ENCODE data around the gene NELL1. TPM values are rescaled to one million over a fixed set of nuclear protein-coding genes. Genes with fewer than 3 reads are reported as not detected.

Gene NELL1
- total and polyA plus RNA-seq, 2 experiments from 2014 or later, result 2.1 to 7.7 TPM

GRCh38 chr11:21385669-21386440 lies 716.5 kb downstream of the NELL1 start:
- no peaks in the 10 kb centered on the region for H3K4me1 ChIP-seq (ENCODE audit: low read depth)
- no peak for DNase-seq (ENCODE audit: low read depth in 1 of 2, low spot score in 1 of 2)
- TF ChIP-seq, protein P1, sequence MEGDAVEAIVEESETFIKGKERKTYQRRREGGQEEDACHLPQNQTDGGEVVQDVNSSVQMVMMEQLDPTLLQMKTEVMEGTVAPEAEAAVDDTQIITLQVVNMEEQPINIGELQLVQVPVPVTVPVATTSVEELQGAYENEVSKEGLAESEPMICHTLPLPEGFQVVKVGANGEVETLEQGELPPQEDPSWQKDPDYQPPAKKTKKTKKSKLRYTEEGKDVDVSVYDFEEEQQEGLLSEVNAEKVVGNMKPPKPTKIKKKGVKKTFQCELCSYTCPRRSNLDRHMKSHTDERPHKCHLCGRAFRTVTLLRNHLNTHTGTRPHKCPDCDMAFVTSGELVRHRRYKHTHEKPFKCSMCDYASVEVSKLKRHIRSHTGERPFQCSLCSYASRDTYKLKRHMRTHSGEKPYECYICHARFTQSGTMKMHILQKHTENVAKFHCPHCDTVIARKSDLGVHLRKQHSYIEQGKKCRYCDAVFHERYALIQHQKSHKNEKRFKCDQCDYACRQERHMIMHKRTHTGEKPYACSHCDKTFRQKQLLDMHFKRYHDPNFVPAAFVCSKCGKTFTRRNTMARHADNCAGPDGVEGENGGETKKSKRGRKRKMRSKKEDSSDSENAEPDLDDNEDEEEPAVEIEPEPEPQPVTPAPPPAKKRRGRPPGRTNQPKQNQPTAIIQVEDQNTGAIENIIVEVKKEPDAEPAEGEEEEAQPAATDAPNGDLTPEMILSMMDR (IDR thresholded peaks at IDR 0.05; ENCODE audit: low read depth, low read length), result no peak
- H3K27me3 ChIP-seq, result no peaks in the 10 kb centered on the region
- H3K4me3 ChIP-seq, result no peak overlapping the region
- H3K9me3 ChIP-seq (ENCODE audit: low read depth), result no peaks in the 10 kb centered on the region
- H3K27ac ChIP-seq, result no peak overlapping the region
- no peaks in the 10 kb centered on the region for H3K36me3 ChIP-seq

DNA sequence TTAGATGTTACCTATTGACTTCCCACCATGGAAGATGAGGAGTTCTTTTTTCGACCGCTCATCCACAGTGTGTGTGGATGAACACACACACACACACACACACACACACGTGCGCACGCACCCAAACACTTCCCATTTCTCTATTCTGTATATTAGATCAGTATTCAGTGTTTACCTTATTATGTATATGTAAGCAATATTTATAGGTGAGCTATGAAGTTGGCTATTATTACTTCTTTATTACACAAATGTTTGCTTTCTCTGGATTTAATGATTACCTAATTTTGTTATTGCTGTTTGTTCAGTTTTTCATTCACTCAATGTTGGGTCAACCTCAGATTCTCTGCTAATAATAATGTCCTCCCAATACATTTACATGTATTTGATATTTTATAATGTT lies 721.0 kb downstream of the NELL1 start:
- Histone ChIP-seq H3K36me3 (no peaks in the 10 kb centered on the region), H3K4me3 (no peak overlapping the region), H3K4me1 (ENCODE audit: low read depth) (no peaks in the 10 kb centered on the region), H3K27ac (no peak overlapping the region), H3K9me3 (ENCODE audit: low read depth) (no peaks in the 10 kb centered on the region), H3K27me3 (no peaks in the 10 kb centered on the region)
- TF ChIP-seq, protein P1 (IDR thresholded peaks at IDR 0.05; ENCODE audit: low read depth, low read length), result no peak
- DNase-seq (ENCODE audit: low read depth in 1 of 2, low spot score in 1 of 2), result no peak

DNA sequence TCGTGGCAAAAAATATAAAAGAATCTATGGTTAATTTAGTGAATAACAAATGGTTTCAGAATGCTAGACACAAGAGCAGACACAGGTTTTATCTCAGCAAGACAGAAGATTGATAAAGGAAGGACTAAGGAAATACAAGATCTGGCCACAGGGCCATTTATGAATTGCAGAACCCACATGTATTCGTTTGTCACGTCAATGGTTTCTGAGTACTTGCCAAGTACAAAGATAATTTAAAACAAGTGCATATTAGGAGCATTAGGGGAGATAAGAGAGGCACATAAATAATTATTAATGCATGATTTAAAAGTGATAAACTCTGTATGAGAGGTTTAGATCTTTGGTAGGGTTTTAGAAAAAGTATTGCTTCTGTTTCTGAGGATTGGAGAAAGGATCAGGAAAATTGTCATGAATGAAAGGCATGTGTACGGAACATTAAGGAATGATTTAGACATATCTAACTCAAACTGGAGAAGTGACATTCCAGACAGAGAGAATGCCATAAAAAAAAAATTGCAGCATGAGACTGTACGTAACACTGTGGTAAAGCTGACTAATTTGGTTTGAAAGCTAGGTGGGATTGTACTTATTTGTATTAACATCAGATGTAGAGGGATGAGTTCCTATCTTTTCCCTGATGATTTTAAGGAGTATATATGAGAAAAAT lies 727.1 kb downstream of the NELL1 start:
- TF ChIP-seq, protein P1 (IDR thresholded peaks at IDR 0.05; ENCODE audit: low read depth, low read length), result no peak
- DNase-seq (ENCODE audit: low read depth in 1 of 2, low spot score in 1 of 2), result no peak
- Histone ChIP-seq H3K27ac (no peak overlapping the region), H3K9me3 (ENCODE audit: low read depth) (no peaks in the 10 kb centered on the region), H3K27me3 (no peaks in the 10 kb centered on the region), H3K4me1 (ENCODE audit: low read depth) (peaks cover 7% of the 10 kb centered on the region), H3K36me3 (no peaks in the 10 kb centered on the region), H3K4me3 (no peak overlapping the region)

- TF ChIP-seq, protein P1 (IDR thresholded peaks at IDR 0.05; ENCODE audit: low read depth, low read length), result no peak
- peaks cover 7% of the 10 kb centered on the region for H3K4me1 ChIP-seq (ENCODE audit: low read depth)
- H3K36me3 ChIP-seq, result no peaks in the 10 kb centered on the region
- H3K4me3 ChIP-seq, result no peak overlapping the region
- no peaks in the 10 kb centered on the region for H3K9me3 ChIP-seq (ENCODE audit: low read depth)
- DNase-seq (ENCODE audit: low read depth in 1 of 2, low spot score in 1 of 2), result no peak
- no peaks in the 10 kb centered on the region for H3K27me3 ChIP-seq
- H3K27ac ChIP-seq, result no peak overlapping the region
Measured at GRCh38 chr11:21398195-21398594, 728.8 kb downstream of the NELL1 start.

DNA sequence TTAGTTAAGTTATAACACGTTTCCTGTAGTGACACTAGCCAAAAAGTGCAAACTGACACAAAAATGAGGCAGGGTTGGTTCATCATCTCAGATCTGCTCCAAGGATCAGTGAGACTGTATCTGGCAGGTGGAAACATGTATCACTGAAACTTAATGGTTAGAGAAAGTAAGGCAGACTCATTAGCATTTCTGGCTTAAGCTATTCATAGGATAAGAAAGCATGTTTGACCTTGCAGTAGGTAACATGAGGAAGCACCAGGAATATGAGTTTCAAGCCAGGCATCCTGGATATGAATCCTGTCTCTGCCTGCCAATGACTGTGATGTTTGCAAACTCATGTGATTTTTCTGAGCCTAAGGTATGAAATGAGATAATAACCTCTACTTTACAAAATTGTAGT lies 732.1 kb downstream of the NELL1 start:
- TF ChIP-seq, protein P1 (IDR thresholded peaks at IDR 0.05; ENCODE audit: low read depth, low read length), result no peak
- Histone ChIP-seq H3K36me3 (no peaks in the 10 kb centered on the region), H3K27me3 (no peaks in the 10 kb centered on the region), H3K4me3 (no peak overlapping the region), H3K9me3 (ENCODE audit: low read depth) (no peaks in the 10 kb centered on the region), H3K27ac (no peak overlapping the region), H3K4me1 (ENCODE audit: low read depth) (peaks cover 1% of the 10 kb centered on the region)
- no peak for DNase-seq (ENCODE audit: low read depth in 1 of 2, low spot score in 1 of 2)

Measured in cardiac muscle cell (in vitro differentiated cells and primary cell).